GM19351 (cell line): Measurements from ENCODE around the gene SF3B2.
"Not testable (repeated sequence)": the region's sequence is repeated elsewhere in the genome, so short reads cannot be mapped to it uniquely, and the experiment has no call there.

Source experiments
- ATAC-seq: cut with Tn5 transposase; IDR thresholded peaks from one replicate; pipeline ENCODE4 v1.9.1; 2021; ENCODE audit warnings: mild to moderate bottlenecking, moderate library complexity; ENCODE audit not compliant: unreplicated experiment

SF3B2 gene, protein sequence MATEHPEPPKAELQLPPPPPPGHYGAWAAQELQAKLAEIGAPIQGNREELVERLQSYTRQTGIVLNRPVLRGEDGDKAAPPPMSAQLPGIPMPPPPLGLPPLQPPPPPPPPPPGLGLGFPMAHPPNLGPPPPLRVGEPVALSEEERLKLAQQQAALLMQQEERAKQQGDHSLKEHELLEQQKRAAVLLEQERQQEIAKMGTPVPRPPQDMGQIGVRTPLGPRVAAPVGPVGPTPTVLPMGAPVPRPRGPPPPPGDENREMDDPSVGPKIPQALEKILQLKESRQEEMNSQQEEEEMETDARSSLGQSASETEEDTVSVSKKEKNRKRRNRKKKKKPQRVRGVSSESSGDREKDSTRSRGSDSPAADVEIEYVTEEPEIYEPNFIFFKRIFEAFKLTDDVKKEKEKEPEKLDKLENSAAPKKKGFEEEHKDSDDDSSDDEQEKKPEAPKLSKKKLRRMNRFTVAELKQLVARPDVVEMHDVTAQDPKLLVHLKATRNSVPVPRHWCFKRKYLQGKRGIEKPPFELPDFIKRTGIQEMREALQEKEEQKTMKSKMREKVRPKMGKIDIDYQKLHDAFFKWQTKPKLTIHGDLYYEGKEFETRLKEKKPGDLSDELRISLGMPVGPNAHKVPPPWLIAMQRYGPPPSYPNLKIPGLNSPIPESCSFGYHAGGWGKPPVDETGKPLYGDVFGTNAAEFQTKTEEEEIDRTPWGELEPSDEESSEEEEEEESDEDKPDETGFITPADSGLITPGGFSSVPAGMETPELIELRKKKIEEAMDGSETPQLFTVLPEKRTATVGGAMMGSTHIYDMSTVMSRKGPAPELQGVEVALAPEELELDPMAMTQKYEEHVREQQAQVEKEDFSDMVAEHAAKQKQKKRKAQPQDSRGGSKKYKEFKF

DNA sequence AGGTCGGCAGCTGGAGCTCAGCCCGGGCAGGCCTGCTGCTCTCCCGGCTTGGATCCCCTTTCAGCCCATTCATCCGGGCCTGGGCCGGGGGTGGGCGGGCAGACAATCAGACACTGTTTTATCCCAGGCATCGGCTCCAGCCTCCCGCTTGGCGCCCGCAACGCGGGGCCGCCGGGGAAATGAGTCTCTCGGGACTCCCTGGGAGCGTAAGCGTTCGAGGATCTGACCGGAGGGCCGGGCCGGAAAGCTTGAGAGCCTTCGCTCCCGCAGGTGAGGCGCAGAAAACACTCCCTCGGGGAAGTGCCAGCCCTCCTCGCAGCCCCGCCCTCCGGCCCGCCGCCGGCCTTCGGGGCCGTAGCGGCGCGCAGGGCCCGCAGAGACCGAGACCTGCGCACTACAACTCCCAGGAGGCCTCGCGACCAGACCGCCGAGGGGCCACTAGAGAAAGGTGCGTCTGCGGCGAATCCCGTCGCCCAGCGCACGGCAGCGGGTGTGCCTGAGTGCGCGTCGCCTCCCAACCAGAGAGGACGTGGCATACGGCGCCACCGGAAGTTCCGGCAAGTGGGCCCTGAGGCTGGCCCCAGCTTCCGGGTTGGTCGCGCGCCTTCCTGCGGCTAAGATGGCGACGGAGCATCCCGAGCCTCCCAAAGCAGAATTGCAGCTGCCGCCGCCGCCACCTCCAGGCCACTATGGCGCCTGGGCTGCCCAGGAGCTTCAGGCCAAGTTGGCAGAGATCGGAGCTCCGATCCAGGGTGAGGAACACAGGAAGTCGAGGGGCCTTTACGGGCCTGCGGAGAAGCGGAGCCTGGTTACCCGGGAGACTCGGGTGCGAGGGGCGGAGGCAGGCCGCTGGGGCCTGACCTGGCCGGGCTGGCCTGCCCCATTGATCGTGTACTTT lies at the start of gene SF3B2:
Gene SF3B2 (plus strand): TSS at position 599 of the 898 bp plus-strand sequence. CDS start 21 bp downstream, at position 620.
- ATAC-seq = peak; percentile 95

DNA sequence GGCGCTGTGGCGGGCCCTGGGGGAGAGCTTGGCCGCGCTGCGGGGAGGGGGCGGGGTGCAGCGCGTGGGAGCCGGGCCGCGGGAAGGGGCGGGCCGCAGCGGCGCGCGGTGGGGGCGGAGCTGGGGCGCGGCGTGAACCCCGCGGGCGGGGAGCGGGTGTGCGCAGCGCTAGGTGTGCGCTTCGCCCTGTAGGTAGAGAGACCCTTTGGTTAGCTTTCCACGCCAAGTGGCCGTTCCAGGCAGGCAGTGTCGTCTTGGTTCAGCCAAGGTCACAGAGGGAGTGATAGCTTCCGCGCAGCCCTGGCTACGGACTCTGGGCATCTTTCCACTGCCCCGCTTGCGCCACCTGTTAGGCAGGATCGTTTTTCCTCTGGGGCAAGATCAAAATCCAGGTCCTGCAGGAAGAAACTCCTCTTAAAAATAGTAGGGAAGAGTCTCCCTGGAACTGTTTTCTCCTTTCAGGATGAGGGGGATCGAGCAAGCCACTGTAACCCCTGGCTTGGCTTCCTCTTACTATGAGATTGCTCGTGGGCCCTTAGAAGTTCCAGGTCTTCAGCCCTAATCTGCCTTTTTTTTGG lies 49.4 kb upstream of the SF3B2 start:
- ATAC-seq = peak; percentile 48

DNA sequence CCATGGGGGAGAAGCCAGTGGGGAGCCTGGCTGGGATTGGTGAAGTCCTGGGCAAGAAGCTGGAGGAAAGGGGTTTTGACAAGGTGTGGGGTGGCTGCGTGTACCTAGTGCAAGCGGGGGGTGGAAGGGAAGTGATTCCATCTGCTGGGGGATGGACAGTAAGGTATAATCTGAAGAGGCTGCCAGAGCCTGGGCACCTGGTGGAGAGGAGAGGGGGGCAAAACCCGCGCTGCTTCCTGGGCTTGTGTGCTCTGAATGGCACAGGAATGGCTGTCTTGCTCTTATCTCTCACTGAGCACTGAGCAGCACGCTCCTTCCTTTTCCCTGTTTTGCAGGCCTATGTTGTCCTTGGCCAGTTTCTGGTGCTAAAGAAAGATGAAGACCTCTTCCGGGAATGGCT lies 48.9 kb upstream of the SF3B2 start:
- no peak for ATAC-seq

DNA sequence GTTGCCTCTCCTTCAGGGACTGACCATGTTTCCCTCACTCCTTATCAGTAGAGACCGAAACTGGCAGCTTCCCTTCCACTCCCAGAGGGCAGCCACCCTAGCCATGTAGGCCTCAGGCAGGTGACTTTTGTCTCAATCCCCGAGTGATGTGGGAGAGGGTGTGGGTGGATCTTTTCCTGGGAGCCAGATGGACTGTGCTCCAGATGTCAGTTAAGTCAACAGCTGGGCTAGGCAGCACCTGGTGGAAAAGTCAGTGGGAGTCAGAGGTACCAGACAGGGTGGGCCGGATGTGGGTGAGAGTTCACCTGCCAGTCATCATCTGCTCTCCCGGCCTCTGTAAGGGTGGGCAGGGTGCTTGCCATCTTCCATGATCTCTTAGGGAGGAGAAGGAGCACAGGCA lies 48.0 kb upstream of the SF3B2 start:
- ATAC-seq = no peak

DNA sequence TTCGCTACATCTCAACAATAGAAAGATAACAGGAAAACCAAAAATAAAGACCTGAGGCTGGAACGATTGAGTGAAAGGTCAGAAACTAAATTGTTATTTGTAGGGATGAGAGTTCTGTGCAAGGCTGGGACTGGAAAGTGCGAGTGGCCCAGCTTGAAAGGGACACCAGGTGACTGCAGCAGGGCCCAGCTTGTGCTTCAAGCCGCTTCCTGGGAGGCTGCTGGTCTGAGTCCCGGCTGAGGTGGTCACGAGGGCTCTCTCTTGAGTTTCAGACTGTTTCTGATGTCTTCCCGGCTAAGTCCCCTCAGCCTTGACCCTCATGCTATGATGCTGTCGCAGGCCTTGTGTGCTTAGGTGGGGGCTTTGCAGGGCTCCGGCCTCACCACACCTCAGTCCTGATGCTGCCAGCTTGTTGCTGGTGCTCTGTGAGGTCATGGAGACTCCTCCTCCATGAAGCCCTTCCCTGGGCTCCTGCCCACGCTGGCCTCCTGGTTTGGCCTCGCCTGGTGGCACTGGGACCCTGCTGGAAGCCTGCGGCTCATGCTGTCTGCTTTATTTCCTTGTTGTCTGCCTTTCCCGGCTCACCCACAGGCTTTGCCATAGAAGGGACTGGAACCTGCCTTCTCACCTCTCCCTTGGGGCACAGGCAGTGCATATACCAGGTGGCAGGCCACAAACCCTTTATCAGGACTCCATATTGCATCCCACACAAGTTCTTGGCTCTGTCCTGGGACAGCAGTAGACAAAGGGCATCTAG lies 45.9 kb upstream of the SF3B2 start:
- ATAC-seq = no peak

DNA sequence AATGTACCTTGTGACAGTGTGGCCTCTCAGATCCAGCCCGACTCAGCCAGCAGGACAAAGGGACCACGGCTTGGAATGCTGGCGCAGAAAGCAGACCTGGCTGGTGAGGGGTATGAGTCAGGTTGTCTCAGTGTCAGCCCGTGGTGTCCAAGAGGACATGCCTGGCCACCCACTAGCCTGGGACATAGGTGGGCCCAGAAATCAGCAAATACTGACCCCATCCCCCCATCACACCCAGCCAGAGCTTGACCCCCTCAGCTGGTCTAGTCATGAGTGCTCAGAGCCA lies 45.3 kb upstream of the SF3B2 start:
- ATAC-seq = no peak

DNA sequence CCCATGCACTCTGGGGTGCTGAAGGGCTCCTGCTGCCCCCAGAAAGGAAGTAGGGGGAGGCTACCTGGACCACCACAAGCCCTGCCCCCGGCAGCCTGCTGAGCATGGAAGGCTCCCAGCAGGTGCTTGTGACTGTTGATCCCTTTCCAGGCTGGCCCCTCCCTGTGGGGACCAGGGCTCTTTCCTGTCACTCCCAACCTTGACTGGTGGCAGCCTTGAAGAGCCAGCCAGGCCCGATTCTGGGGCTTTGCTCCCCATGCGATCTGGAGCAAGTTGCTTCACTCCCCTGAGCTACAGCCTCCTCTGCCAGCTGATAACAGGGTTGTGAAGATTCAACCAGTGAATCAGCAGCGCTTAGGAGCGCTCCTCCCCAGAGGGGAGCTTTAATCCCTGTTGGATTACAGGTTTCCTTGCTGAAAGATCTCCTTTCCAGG lies 44.9 kb upstream of the SF3B2 start:
- no peak for ATAC-seq

DNA sequence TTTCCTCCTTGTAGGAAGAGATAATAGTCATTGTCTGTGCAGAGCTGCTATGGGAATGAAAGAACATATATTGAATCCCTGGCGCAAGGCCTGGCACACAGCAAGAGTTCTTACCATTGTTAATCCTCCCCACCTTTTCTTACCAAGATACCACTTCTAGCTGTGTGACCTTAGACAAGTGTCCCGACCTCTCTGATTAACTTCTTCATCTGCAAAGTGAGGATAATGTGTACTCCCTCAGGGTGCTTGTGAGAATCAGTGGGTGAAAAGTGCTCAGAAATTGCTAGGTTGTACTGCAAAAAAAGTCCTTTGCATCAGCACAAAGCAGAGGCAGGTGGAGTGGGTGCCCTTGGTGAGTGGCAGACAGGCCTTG lies 44.1 kb upstream of the SF3B2 start:
- ATAC-seq = no peak

DNA sequence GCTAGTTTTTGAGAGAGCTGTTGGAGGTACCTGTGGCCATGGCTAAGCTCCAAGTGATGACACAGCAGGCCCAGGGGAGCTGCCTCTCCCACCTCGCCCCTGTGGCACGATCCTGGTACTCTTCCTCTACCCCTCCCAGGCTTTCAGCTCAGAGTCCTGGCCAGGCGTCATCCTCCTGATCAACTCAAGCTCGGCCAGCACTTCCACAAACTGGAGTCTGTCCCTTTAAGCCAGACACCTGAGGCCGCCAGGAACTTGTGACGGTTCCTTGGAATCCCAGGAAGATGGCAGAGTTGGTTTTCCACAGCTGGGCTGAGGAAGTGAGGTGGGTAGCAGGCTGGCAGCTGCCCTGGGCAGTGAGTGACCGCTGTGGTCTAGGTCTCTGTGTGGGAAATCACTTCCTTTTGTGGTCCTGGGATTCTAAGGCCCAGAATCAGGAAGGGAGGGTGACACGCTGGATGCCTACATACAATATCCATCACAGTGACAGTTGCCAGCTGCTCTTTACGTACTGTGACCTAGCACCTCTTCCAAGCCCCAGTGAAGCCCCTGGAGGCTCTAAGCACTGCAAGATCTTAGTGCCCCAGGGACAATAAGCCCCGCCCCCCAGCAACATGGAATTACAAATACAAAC lies 43.6 kb upstream of the SF3B2 start:
- ATAC-seq = no peak

DNA sequence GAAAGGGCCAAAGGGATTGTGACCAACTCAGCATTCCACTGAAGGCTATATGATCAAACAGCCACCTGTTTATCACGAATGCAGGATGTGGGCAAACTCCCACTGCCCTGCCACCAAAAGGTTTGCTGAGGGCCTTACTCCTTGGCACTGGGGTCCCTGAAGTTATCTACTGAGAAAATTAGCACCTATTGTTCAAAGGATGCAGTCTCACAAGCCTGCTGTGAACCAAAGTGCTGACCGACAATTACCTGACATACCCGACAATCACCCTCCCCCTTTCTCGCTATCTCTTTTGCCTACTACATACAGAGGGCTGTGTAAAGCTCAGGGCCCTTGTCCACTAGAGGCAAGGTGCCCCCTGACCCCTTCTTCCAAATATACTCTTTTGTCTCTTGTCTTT lies 42.1 kb upstream of the SF3B2 start:
- ATAC-seq = not testable (repeated sequence)

DNA sequence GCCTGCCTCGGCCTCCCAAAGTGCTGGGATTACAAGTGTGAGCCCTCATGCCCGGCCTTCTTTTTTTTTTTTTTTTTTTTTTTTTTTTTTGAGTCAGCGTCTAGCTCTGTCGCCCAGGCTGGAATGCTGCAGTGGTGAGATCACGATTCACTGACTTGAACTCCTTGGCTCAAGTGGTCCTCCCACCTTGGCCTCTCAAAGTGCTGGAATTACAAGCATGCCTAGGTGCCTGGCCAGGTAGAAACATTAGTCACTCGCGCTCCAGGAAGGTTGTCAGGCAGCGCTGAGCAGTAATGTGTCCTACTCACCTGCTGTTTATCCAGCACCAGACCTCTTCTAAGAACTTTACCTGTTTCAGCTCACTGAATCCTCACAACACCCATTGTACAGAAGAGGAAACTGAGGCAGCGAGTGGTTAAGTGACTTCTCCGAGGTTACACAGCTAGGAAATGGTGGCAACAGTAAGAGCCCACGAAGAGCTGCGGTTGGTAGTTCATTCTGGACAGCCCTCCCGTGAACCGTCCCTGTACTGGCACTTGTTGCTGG lies 40.9 kb upstream of the SF3B2 start:
- ATAC-seq = no peak

DNA sequence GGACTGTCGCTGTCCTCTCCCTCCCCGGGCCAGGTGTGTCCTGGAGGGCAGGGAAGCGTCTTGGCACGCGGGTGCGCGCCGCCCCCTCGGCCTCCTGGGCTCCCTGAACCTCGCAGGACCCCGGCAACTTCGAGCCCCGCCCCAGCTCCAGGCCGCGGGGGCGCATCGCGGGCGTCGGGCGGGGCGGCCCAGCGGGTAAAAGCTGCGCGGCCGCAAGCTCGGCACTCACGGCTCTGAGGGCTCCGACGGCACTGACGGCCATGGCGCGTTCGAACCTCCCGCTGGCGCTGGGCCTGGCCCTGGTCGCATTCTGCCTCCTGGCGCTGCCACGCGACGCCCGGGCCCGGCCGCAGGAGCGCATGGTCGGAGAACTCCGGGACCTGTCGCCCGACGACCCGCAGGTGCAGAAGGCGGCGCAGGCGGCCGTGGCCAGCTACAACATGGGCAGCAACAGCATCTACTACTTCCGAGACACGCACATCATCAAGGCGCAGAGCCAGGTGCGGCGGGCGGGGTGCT lies 40.3 kb upstream of the SF3B2 start, which contains the start of gene CST6:
Gene CST6 (plus strand): TSS at position 224 of the 519 bp plus-strand sequence. CDS start 37 bp downstream, at position 261.
- no peak for ATAC-seq

DNA sequence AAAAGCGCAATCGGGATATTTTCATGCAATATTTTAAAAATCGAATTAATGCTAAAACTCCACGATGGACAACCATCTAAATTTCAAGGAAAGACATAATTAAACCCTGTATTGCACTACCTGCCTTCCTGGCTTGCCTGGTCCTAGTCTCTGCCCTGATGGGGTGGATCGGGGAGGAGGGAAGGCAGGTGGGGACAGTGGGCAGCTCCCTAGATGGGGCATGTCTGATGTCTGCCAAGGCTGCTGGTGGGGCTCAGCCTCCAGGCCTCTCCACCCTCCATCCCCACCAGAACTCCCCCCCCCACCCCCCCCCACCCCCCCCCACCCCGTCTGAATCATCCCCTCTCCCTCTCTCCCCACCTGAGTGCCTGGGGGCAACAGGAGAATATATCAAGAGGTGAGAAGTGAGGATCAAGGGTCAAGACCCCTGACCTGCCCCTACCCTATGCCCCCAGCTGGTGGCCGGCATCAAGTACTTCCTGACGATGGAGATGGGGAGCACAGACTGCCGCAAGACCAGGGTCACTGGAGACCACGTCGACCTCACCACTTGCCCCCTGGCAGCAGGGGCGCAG lies 39.7 kb upstream of the SF3B2 start:
- ATAC-seq = no peak

DNA sequence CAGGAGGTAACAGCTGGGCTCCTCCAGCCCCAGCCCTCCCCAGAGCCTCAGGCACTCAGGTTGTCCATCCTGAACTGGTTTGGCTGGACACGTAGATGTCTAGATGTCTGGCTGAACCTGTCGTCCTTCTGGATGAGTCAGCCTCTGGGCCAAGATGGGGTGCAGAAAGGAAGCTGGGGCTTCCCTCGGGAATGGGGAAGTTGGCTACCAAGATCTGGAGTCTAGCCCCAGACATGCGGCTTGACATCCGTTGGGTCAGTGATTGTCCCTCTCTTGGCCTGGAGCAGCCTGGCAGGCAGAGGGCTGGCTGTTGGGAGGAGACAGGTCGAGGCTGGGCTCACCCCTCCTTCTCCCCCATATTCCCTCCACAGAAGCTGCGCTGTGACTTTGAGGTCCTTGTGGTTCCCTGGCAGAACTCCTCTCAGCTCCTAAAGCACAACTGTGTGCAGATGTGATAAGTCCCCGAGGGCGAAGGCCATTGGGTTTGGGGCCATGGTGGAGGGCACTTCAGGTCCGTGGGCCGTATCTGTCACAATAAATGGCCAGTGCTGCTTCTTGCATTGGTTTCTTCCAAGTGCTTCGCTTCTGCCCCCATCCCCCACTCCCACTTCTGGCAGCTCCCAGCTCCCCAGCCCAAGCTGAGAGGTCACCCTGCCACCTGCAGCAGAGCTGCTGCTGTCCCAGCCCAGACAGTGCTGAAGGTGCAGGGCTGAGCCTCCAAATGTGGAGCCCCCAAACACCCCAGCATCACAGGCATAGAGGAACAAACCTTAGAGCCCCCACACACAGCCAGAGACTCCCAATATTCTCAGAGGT lies 39.0 kb upstream of the SF3B2 start:
- no peak for ATAC-seq

DNA sequence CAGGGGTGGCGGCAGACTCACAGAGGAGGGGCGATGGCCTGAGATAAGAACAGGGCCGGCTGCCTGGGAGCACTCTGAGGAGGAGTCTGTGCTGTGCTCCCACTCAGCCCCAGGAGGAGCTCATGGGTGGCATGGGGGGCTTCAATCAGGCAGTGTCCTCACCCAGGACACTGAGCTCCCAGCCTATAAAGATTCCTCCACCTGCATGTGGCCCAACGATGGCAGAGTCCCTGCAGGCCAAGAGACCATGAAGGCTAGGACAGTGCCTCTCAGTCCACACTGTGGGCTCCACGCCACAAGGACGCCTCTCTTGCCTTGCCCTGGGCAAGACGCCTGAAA lies 38.4 kb upstream of the SF3B2 start:
- no peak for ATAC-seq

DNA sequence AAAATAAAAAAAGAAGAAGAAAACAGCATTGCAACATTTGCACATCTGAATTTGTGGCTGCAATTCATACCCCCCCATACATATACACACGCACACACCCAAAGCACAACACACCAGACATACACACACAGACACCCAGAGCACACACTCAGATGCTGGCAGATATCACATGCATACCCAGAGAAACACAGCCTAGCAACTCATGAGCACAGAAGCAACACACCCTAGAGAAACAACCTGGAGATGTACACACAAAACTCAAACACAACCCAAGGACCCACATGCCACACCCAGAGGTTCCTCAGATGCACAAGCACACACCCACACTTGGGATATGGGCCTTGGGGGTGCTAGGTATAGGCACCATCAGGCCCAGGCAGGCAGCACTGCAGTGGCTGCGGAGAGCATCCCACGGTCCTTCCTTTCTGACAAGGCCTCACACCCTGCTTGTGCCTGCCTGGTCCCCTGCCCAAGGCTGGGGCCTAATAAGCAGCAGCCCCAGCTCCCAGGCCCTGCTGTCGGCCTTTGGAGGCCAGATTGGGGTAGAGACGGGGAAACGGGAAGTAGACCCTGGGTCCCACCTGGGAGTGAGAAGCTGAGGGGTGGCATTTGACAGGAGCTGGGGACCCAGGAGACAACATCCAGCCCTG lies 37.2 kb upstream of the SF3B2 start:
- no peak for ATAC-seq

DNA sequence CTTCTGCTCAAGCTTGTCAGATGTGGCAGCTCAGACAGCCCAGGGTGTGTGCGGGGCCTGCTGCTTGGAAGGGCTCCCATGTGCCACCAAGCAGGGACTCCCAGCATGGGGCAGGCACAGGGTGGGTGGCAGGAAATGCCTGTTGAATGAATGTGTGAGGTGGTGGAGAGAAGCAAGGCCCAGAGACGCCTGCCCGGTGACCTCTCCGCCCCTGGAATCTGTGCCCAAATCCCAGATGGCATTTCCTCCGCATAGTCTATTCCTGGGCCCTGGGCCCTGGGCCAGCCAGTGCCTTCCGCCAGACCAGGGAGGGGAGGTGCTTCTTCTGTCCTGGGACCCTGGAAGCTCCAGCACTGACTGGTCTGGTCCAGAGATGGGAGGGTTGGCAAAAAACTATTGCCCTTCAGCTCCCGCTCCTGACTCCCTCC lies 36.7 kb upstream of the SF3B2 start:
- no peak for ATAC-seq
